ENCODE results near the gene SCAP.
A peak's percentile ranks its signal among the peaks of the same experiment; 100 is the strongest.

The SCAP gene

GRCh38 chr3:47414666-47415587, 60.8 kb downstream of the SCAP start:
- peaks cover 61% of the 10 kb centered on the region for H3K36me3 Mint-ChIP-seq
- H3K4me1 Mint-ChIP-seq: peaks cover 32% of the 10 kb centered on the region
- no peaks in the 10 kb centered on the region for H3K27me3 Mint-ChIP-seq
- H3K27ac Mint-ChIP-seq: peak overlapping the region; percentile 4
- no peak overlapping the region for H3K4me3 Mint-ChIP-seq
- no peak for ATAC-seq
- H3K9me3 Mint-ChIP-seq: no peaks in the 10 kb centered on the region

GRCh38 chr3:47414161-47414564, 61.6 kb downstream of the SCAP start:
- Mint-ChIP-seq H3K4me3 (no peak overlapping the region), H3K27me3 (no peaks in the 10 kb centered on the region), H3K4me1 (peaks cover 30% of the 10 kb centered on the region), H3K36me3 (peaks cover 62% of the 10 kb centered on the region), H3K9me3 (no peaks in the 10 kb centered on the region), H3K27ac (peak overlapping the region; percentile 4)
- no peak for ATAC-seq

- peaks cover 26% of the 10 kb centered on the region for H3K4me1 Mint-ChIP-seq
- H3K27me3 Mint-ChIP-seq: no peaks in the 10 kb centered on the region
- H3K27ac Mint-ChIP-seq: peak overlapping the region; percentile 4
- no peak overlapping the region for H3K4me3 Mint-ChIP-seq
- ATAC-seq: no peak
- peaks cover 59% of the 10 kb centered on the region for H3K36me3 Mint-ChIP-seq
- H3K9me3 Mint-ChIP-seq: no peaks in the 10 kb centered on the region
Measured at GRCh38 chr3:47413751-47414150, 62.0 kb downstream of the SCAP start.

- Mint-ChIP-seq H3K36me3 (peaks cover 63% of the 10 kb centered on the region), H3K4me3 (no peak overlapping the region), H3K27ac (no peak overlapping the region), H3K4me1 (peaks cover 25% of the 10 kb centered on the region), H3K27me3 (no peaks in the 10 kb centered on the region), H3K9me3 (no peaks in the 10 kb centered on the region)
- no peak for ATAC-seq
Measured at GRCh38 chr3:47412842-47413520, 62.8 kb downstream of the SCAP start.

GRCh38 chr3:47412453-47412756, 63.3 kb downstream of the SCAP start:
- H3K4me3 Mint-ChIP-seq: no peak overlapping the region
- H3K27ac Mint-ChIP-seq: no peak overlapping the region
- ATAC-seq: no peak
- no peaks in the 10 kb centered on the region for H3K27me3 Mint-ChIP-seq
- H3K9me3 Mint-ChIP-seq: no peaks in the 10 kb centered on the region
- peaks cover 69% of the 10 kb centered on the region for H3K36me3 Mint-ChIP-seq
- H3K4me1 Mint-ChIP-seq: peaks cover 25% of the 10 kb centered on the region

- H3K4me1 Mint-ChIP-seq: peaks cover 25% of the 10 kb centered on the region
- no peak for ATAC-seq
- H3K27me3 Mint-ChIP-seq: no peaks in the 10 kb centered on the region
- H3K36me3 Mint-ChIP-seq: peaks cover 72% of the 10 kb centered on the region
- no peak overlapping the region for H3K27ac Mint-ChIP-seq
- H3K9me3 Mint-ChIP-seq: no peaks in the 10 kb centered on the region
- H3K4me3 Mint-ChIP-seq: no peak overlapping the region
Measured at GRCh38 chr3:47411696-47412452, 63.9 kb downstream of the SCAP start.

- no peak overlapping the region for H3K27ac Mint-ChIP-seq
- H3K4me1 Mint-ChIP-seq: peaks cover 25% of the 10 kb centered on the region
- H3K27me3 Mint-ChIP-seq: no peaks in the 10 kb centered on the region
- H3K4me3 Mint-ChIP-seq: no peak overlapping the region
- peaks cover 76% of the 10 kb centered on the region for H3K36me3 Mint-ChIP-seq
- no peaks in the 10 kb centered on the region for H3K9me3 Mint-ChIP-seq
- ATAC-seq: no peak
Measured at GRCh38 chr3:47410801-47411646, 64.7 kb downstream of the SCAP start.

GRCh38 chr3:47410417-47410720, 65.4 kb downstream of the SCAP start:
- H3K27ac Mint-ChIP-seq: no peak overlapping the region
- H3K4me3 Mint-ChIP-seq: no peak overlapping the region
- no peak for ATAC-seq
- H3K36me3 Mint-ChIP-seq: peaks cover 74% of the 10 kb centered on the region
- peaks cover 22% of the 10 kb centered on the region for H3K4me1 Mint-ChIP-seq
- H3K27me3 Mint-ChIP-seq: no peaks in the 10 kb centered on the region
- H3K9me3 Mint-ChIP-seq: no peaks in the 10 kb centered on the region

- no peak for ATAC-seq
- Mint-ChIP-seq H3K27me3 (no peaks in the 10 kb centered on the region), H3K4me1 (peaks cover 17% of the 10 kb centered on the region), H3K9me3 (no peaks in the 10 kb centered on the region), H3K36me3 (peaks cover 69% of the 10 kb centered on the region), H3K4me3 (no peak overlapping the region), H3K27ac (no peak overlapping the region)
Measured at GRCh38 chr3:47409688-47410416, 65.9 kb downstream of the SCAP start.

GRCh38 chr3:47409284-47409683, 66.5 kb downstream of the SCAP start:
- peaks cover 66% of the 10 kb centered on the region for H3K36me3 Mint-ChIP-seq
- H3K4me3 Mint-ChIP-seq: no peak overlapping the region
- H3K9me3 Mint-ChIP-seq: no peaks in the 10 kb centered on the region
- H3K27ac Mint-ChIP-seq: no peak overlapping the region
- no peaks in the 10 kb centered on the region for H3K27me3 Mint-ChIP-seq
- peaks cover 11% of the 10 kb centered on the region for H3K4me1 Mint-ChIP-seq
- ATAC-seq: no peak

GRCh38 chr3:47408839-47409229, 66.9 kb downstream of the SCAP start:
- H3K4me3 Mint-ChIP-seq: no peak overlapping the region
- H3K27ac Mint-ChIP-seq: no peak overlapping the region
- H3K36me3 Mint-ChIP-seq: peaks cover 66% of the 10 kb centered on the region
- H3K4me1 Mint-ChIP-seq: peaks cover 7% of the 10 kb centered on the region
- ATAC-seq: no peak
- H3K27me3 Mint-ChIP-seq: no peaks in the 10 kb centered on the region
- H3K9me3 Mint-ChIP-seq: no peaks in the 10 kb centered on the region

GRCh38 chr3:47407896-47408838, 67.6 kb downstream of the SCAP start:
- no peak for ATAC-seq
- peaks cover 7% of the 10 kb centered on the region for H3K4me1 Mint-ChIP-seq
- H3K4me3 Mint-ChIP-seq: no peak overlapping the region
- H3K27ac Mint-ChIP-seq: peak overlapping the region; percentile 24
- H3K36me3 Mint-ChIP-seq: peaks cover 69% of the 10 kb centered on the region
- no peaks in the 10 kb centered on the region for H3K9me3 Mint-ChIP-seq
- no peaks in the 10 kb centered on the region for H3K27me3 Mint-ChIP-seq

GRCh38 chr3:47407237-47407636, 68.5 kb downstream of the SCAP start:
- H3K36me3 Mint-ChIP-seq: peaks cover 60% of the 10 kb centered on the region
- H3K27me3 Mint-ChIP-seq: no peaks in the 10 kb centered on the region
- ATAC-seq: no peak
- peak overlapping the region; percentile 24 for H3K27ac Mint-ChIP-seq
- H3K9me3 Mint-ChIP-seq: no peaks in the 10 kb centered on the region
- no peak overlapping the region for H3K4me3 Mint-ChIP-seq
- peaks cover 7% of the 10 kb centered on the region for H3K4me1 Mint-ChIP-seq

Measured in stimulated activated memory B cell treated with anti-CD40 and anti-IgM and Interleukin-4, amounts not matched to agents 10 μg/mL and 1 μg/mL and 100 μg/mL, for 72 hours (primary cell).